Calu3 (cell line): ENCODE results near the gene SCFD2. TPM values are rescaled to one million over a fixed set of nuclear protein-coding genes. Genes with fewer than 3 reads are reported as not detected.
A peak's percentile ranks its signal among the peaks of the same experiment; 100 is the strongest.
"Not testable (repeated sequence)": the region's sequence is repeated elsewhere in the genome, so short reads cannot be mapped to it uniquely, and the experiment has no call there.

Source experiments
- BruUV-seq: library from RNA; stranded (reverse); fragments of 400-500 nt; replicated peaks from 2 replicates; lab custom pipeline; 2021; lab: Mats Ljungman, UMichigan
- CTCF ChIA-PET: fragments of 300-600 bp; sonication (Branson Sonifier 250); formaldehyde crosslinking; loops from one replicate; lab custom pipeline; 2022; ENCODE audit warnings: antibody characterized with exemption; lab: Charles Lee
- DNase-seq: peaks from one replicate; pipeline ENCODE4 v3.0.0; 2022
- H3K27ac Mint-ChIP-seq: one replicate; pipeline ENCODE4 v1.8.0; 2022; ENCODE audit warnings: mixed read lengths; ENCODE audit not compliant: unreplicated experiment
- H3K27me3 Mint-ChIP-seq: one replicate; pipeline ENCODE4 v1.8.0; 2022; ENCODE audit warnings: mixed read lengths; ENCODE audit not compliant: unreplicated experiment
- H3K36me3 Mint-ChIP-seq: one replicate; pipeline ENCODE4 v1.8.0; 2022; ENCODE audit warnings: mild to moderate bottlenecking, moderate library complexity, mixed read lengths; ENCODE audit not compliant: insufficient read depth, unreplicated experiment
- H3K4me1 Mint-ChIP-seq: one replicate; pipeline ENCODE4 v1.8.0; 2022; ENCODE audit warnings: mild to moderate bottlenecking, low read depth, mixed read lengths; ENCODE audit not compliant: unreplicated experiment
- H3K4me3 Mint-ChIP-seq: one replicate; pipeline ENCODE4 v1.8.0; 2022; ENCODE audit warnings: mild to moderate bottlenecking, low read depth, moderate library complexity, mixed read lengths; ENCODE audit not compliant: unreplicated experiment
- H3K9me3 Mint-ChIP-seq: one replicate; pipeline ENCODE4 v1.8.0; 2022; ENCODE audit warnings: low read depth, mixed read lengths; ENCODE audit not compliant: unreplicated experiment
- intact Hi-C: fragments of 100-400 bp; cut with micrococcal nuclease; formaldehyde crosslinking; loops from one replicate; pipeline ENCODE4 v1.10.0; 2022; ENCODE audit not compliant: unreplicated experiment
- total RNA-seq: library from RNA; stranded (reverse); gene quantifications from 2 replicates; pipeline ENCODE4 v1.2.3, GENCODE V29; 2022
- TF ChIP-seq, protein P1 (sequence below): fragments of 200-600 bp; IDR thresholded peaks from one replicate; pipeline ENCODE4 v1.8.0; 2022; ENCODE audit warnings: antibody characterized with exemption; ENCODE audit not compliant: unreplicated experiment

The SCFD2 gene
- total RNA-seq, 1 experiment from 2014 or later, result 16.7 TPM

DNA sequence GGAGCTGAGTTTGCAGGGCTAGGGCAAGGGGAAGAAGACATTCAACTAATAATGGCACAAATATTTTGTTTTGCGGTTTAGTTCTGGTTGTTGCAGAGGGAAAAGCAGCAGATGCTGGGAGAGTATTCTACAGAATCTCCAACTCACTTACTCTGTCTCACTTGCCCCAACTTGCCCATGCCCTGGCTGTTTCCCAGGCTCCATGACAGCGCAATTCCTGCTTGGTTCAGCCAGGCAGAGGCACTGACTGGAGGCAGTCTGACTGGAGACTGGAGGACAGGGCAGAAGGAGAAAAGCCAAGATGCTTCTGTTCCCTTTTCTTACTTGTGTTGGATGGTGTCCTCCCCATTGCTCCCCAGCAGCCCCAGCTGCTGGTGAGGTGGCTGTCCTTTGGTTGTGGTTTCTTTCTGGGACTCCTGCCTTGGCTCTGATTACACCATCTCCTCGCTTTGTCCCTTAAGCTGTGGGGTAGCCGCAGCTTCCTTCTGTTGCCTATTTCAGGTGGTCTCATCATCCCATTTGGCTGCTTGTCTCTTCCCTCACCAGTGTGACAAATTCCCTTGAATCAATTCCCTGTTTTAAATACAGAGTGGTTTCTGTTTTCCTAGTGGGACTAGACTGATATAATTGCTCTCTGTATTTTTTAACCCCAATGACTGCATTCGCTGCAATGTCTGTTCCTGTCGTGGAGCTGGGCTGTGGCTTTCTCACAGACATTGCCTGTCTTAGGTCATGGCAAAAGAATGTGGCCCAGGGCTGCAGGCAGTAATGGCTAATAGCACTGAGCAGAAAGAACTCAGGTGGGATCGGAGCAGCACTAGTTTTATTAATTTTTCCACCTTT is 527.9 kb downstream of the SCFD2 start:
- Mint-ChIP-seq H3K36me3 (no peaks in the 10 kb centered on the region), H3K27ac (peak overlapping the region; percentile 70), H3K27me3 (no peaks in the 10 kb centered on the region), H3K4me1 (peaks cover 11% of the 10 kb centered on the region), H3K4me3 (peak overlapping the region; percentile 8), H3K9me3 (no peaks in the 10 kb centered on the region)
- peak; percentile 41 for DNase-seq
- no TSS peak for BruUV-seq
- CTCF ChIA-PET, result no interaction called here
- TF ChIP-seq, protein P1, sequence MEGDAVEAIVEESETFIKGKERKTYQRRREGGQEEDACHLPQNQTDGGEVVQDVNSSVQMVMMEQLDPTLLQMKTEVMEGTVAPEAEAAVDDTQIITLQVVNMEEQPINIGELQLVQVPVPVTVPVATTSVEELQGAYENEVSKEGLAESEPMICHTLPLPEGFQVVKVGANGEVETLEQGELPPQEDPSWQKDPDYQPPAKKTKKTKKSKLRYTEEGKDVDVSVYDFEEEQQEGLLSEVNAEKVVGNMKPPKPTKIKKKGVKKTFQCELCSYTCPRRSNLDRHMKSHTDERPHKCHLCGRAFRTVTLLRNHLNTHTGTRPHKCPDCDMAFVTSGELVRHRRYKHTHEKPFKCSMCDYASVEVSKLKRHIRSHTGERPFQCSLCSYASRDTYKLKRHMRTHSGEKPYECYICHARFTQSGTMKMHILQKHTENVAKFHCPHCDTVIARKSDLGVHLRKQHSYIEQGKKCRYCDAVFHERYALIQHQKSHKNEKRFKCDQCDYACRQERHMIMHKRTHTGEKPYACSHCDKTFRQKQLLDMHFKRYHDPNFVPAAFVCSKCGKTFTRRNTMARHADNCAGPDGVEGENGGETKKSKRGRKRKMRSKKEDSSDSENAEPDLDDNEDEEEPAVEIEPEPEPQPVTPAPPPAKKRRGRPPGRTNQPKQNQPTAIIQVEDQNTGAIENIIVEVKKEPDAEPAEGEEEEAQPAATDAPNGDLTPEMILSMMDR, result no peak
- intact Hi-C loops, result no loop called here

DNA sequence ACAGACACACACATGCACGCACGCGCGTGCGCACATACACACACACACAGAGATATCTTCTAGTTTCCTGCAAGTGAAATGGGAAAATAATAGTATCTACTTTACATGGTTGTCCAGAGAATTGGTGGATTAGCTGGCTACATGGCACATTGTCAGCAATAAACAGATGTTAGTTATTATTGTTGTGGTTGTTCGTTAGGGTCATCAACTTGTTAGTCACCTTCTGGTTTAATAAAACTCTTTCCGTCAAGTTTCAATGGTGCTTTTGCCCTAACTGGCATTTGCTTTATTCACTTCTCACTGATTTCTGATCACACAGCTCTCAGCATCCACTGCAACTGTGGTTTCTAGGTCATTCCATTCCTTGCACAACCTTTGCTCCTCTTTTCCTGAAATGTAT is 529.2 kb downstream of the SCFD2 start:
- Mint-ChIP-seq H3K9me3 (no peaks in the 10 kb centered on the region), H3K4me1 (peaks cover 11% of the 10 kb centered on the region), H3K27ac (no peak overlapping the region), H3K4me3 (no peak overlapping the region), H3K36me3 (no peaks in the 10 kb centered on the region), H3K27me3 (peaks cover 10% of the 10 kb centered on the region)
- DNase-seq, result no peak
- intact Hi-C loops, result no loop called here
- CTCF ChIA-PET, result no interaction called here
- TF ChIP-seq, protein P1, result no peak
- BruUV-seq, result no TSS peak

DNA sequence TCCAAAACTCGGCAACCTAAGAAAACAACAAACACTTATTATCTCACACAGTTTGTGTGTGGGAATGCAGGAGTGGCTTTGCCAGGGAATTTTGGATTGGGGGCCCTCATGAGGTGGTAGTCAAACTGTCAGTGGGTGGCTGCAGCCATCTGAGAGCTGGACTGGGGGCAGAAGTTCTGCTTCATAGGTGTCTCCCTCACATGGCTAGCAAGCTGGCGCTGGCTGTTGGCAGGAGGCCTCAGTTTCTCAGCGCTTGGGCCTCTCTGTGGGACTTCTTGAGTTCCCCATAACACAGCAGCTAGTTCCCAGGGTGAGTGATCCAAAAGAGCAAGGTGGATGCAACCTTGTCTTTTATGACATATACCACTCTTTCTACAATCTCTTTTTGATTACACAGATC is 529.7 kb downstream of the SCFD2 start:
- peaks cover 10% of the 10 kb centered on the region for H3K27me3 Mint-ChIP-seq
- BruUV-seq, result no TSS peak
- H3K4me3 Mint-ChIP-seq, result no peak overlapping the region
- intact Hi-C loops, result no loop called here
- H3K4me1 Mint-ChIP-seq, result peaks cover 11% of the 10 kb centered on the region
- CTCF ChIA-PET, result no interaction called here
- no peak for DNase-seq
- H3K36me3 Mint-ChIP-seq, result no peaks in the 10 kb centered on the region
- TF ChIP-seq, protein P1, result no peak
- H3K27ac Mint-ChIP-seq, result no peak overlapping the region
- no peaks in the 10 kb centered on the region for H3K9me3 Mint-ChIP-seq

DNA sequence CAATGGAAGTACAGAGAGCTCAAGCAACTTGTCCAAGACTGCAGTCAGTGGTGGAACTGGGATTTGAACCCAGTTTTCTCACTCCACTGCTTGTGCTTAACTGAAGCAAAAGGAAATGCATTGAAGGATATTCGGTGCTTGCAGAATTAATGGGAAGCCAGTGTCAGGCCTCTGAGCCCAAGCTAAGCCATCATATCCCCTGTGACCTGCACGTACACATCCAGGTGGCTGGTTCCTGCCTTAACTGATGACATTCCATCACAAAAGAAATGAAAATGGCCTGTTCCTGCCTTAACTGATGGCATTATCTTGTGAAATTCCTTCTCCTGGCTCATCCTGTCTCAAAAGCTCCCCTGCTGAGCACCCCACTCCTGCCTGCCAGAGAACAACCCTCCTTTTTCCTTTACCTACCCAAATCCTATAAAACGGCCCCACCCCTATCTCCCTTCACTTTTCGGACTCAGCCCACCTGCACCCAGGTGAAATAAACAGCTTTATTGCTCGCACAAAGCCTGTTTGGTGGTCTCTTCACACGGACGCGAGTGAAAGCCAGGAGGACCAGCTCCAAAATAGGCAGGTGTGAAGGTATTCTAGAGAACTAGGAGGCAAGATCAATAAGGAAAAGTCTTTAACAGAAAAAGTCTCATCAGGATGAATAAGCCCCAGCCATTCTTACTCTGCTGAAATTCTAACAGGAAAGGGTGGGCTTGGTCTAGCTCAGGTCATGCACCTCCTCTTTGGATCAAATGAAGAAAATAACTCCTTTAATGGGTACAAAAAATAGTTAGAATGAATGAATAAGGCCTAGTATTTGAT is 531.0 kb downstream of the SCFD2 start:
- CTCF ChIA-PET, intact Hi-C loops, BruUV-seq, DNase-seq, H3K36me3 Mint-ChIP-seq, H3K27me3 Mint-ChIP-seq, H3K4me3 Mint-ChIP-seq, H3K9me3 Mint-ChIP-seq, H3K27ac Mint-ChIP-seq: not testable (repeated sequence)
- H3K4me1 Mint-ChIP-seq, result peaks cover 11% of the 10 kb centered on the region
